A673 (cell line): ENCODE measurements around the gene KLHDC4.

Experiments
- CTCF ChIP-seq: fragments of 300-800, 200-600 bp; sonication (generic); conservative IDR thresholded peaks from 2 replicates; pipeline ENCODE4 v1.5.1; 2017; ENCODE audit warnings: low read depth, mild to moderate bottlenecking, antibody characterized with exemption, low read length, moderate library complexity, mixed read lengths
- EZH2 ChIP-seq: fragments of 200-600 bp; sonication (generic); IDR thresholded peaks from 2 replicates; pipeline ENCODE4 v1.6.1; 2017; ENCODE audit warnings: borderline replicate concordance, low read depth, mild to moderate bottlenecking, mixed read lengths, antibody characterized with exemption, low read length; ENCODE audit not compliant: poor library complexity, severe bottlenecking

DNA sequence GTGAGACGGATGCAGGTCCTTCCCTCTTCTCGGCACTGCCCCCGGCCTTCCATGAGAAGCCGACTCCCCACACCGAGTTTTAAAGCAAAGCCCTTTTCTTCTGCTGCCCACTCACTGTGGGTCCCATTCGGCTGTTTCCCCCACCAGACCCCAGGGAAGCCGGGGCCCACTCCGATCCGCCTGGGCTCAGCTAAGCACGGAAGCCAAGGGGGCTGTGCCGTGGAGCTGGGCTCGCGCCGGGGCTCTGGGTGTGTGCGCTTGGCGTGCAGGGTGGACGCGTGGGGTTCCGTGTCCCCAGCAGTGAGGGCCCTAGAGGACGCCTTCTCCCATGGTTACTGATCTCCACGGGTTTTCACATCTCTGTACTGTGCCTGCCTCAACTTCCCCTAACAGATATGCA, 68.5 kb downstream of the KLHDC4 start:
- no peak for TF ChIP-seq CTCF
- TF ChIP-seq EZH2, result no peak
